SK-N-SH (cell line): ENCODE measurements around the gene RIMS4. TPM values are rescaled to one million over a fixed set of nuclear protein-coding genes. Genes with fewer than 3 reads are reported as not detected.

Experiments
- CTCF ChIA-PET: fragments of 300-600, 350-600 bp; formaldehyde crosslinking; extraction: SDS; loops from one replicate; lab custom pipeline; 2021; lab: Yijun Ruan, JAX
- POLR2A ChIA-PET: fragments of 350-600 bp; sonication (Branson Sonifier 250); formaldehyde crosslinking; extraction: SDS; loops from one replicate; lab custom pipeline; 2020; ENCODE audit warnings: antibody characterized with exemption, inconsistent platforms; lab: Yijun Ruan, JAX
- DNase-seq: peaks from one replicate; pipeline ENCODE4 v3.0.0; 2012
- H2AFZ ChIP-seq: fragments of 200-600 bp; sonication (generic); 2 replicates; pipeline ENCODE4 v1.8.1; 2016; ENCODE audit warnings: antibody characterized with exemption, mild to moderate bottlenecking, low read depth
- H3F3A ChIP-seq: fragments of 200-600 bp; sonication (generic); replicated peaks from 2 replicates; pipeline ENCODE3; 2016; ENCODE audit warnings: antibody characterized with exemption, mild to moderate bottlenecking; ENCODE audit not compliant: insufficient read depth
- H3K27ac ChIP-seq, 2 experiments: fragments of 200-500 bp in 1 of 2; fragments of 200-600 bp in 1 of 2; sonication (Bioruptor generic) in 1 of 2; sonication (generic), shearing (Covaris generic) in 1 of 2; 2 replicates each; pipeline versions ENCODE4 v1.5.1 to v1.6.1; 2014 to 2016; ENCODE audit warnings: low read depth in 2 of 2, inconsistent platforms in 1 of 2, low read length in 1 of 2, mild to moderate bottlenecking in 1 of 2, mixed read lengths in 1 of 2
- H3K27me3 ChIP-seq: fragments of 200-600 bp; sonication (generic), shearing (Covaris generic); 2 replicates; pipeline ENCODE4 v1.6.1; 2016; ENCODE audit warnings: mixed run types; ENCODE audit not compliant: insufficient read depth
- H3K36me3 ChIP-seq, 2 experiments: fragments of 200-500 bp in 1 of 2; fragments of 200-600 bp in 1 of 2; sonication (Bioruptor generic) in 1 of 2; sonication (generic) in 1 of 2; replicated peaks in 1 of 2; 2 replicates each; pipeline versions ENCODE3 to v1.5.1; 2014 to 2016; ENCODE audit warnings: low read length in 1 of 2, mild to moderate bottlenecking in 1 of 2; ENCODE audit not compliant: insufficient read depth in 2 of 2, control insufficient read depth in 1 of 2
- H3K4me1 ChIP-seq, 2 experiments: fragments of 200-500 bp in 1 of 2; fragments of 200-600 bp in 1 of 2; sonication (Bioruptor generic) in 1 of 2; sonication (generic), shearing (Covaris generic) in 1 of 2; 2 replicates each; pipeline versions ENCODE4 v1.5.1 to v1.6.1; 2014 to 2016; ENCODE audit warnings: low read depth in 1 of 2, low read length in 1 of 2, mixed run types in 1 of 2; ENCODE audit not compliant: insufficient read depth in 2 of 2, control insufficient read depth in 1 of 2
- H3K4me2 ChIP-seq: fragments of 200-600 bp; sonication (generic), shearing (Covaris generic); 2 replicates; pipeline ENCODE4 v1.6.1; 2017; ENCODE audit warnings: mixed run types
- H3K4me3 ChIP-seq, 2 experiments: fragments of 200-500 bp in 1 of 2; fragments of 200-600 bp in 1 of 2; sonication (Bioruptor generic) in 1 of 2; sonication (generic), shearing (Covaris generic) in 1 of 2; 2 replicates each; pipeline versions ENCODE4 v1.5.1 to v1.8.1; 2014 to 2016; ENCODE audit warnings: low read depth in 2 of 2, inconsistent platforms in 1 of 2, low read length in 1 of 2, mild to moderate bottlenecking in 1 of 2, mixed read lengths in 1 of 2, moderate library complexity in 1 of 2
- H3K79me2 ChIP-seq: fragments of 200-600 bp; sonication (generic); 2 replicates; pipeline ENCODE4 v1.8.1; 2017; ENCODE audit warnings: mild to moderate bottlenecking; ENCODE audit not compliant: insufficient read depth
- H3K9ac ChIP-seq: fragments of 200-600 bp; sonication (generic); 2 replicates; pipeline ENCODE4 v1.6.1; 2017; ENCODE audit warnings: mixed run types
- H3K9me2 ChIP-seq: fragments of 200-600 bp; sonication (generic); 2 replicates; pipeline ENCODE4 v1.6.1; 2017; ENCODE audit warnings: mixed run types
- H3K9me3 ChIP-seq: fragments of 200-600 bp; sonication (generic); 2 replicates; pipeline ENCODE4 v1.6.1; 2017; ENCODE audit warnings: mixed run types, mild to moderate bottlenecking, moderate library complexity
- H4K20me1 ChIP-seq: fragments of 200-600 bp; sonication (generic); 2 replicates; pipeline ENCODE4 v1.6.1; 2017; ENCODE audit warnings: mild to moderate bottlenecking, mixed run types; ENCODE audit not compliant: insufficient read depth
- CHD2 ChIP-seq: fragments of 150-350 bp; IDR thresholded peaks from 2 replicates; pipeline ENCODE4 v1.6.1; 2018; ENCODE audit warnings: low read length; ENCODE audit not compliant: partially characterized antibody
- EZH2phosphoT487 ChIP-seq: fragments of 200-600 bp; sonication (generic); IDR thresholded peaks from 2 replicates; pipeline ENCODE4 v1.6.1; 2017; ENCODE audit warnings: low read depth, mixed run types, mild to moderate bottlenecking, antibody characterized with exemption, moderate library complexity, borderline replicate concordance
- FOXJ3 ChIP-seq: sonication (generic); formaldehyde crosslinking; IDR thresholded peaks from 2 replicates; pipeline ENCODE4 v1.5.1; 2020; ENCODE audit warnings: mild to moderate bottlenecking, missing genetic modification reagents
- FOXM1 ChIP-seq: IDR thresholded peaks from 2 replicates; pipeline ENCODE4 v1.4.0; 2012; ENCODE audit warnings: low read depth, mild to moderate bottlenecking
- GABPA ChIP-seq: IDR thresholded peaks from 2 replicates; pipeline ENCODE4 v1.4.0; 2012; ENCODE audit warnings: low read depth, mild to moderate bottlenecking
- GATA2 ChIP-seq: sonication (generic); formaldehyde crosslinking; IDR thresholded peaks from 2 replicates; pipeline ENCODE4 v1.5.0; 2020; ENCODE audit warnings: mild to moderate bottlenecking, missing genetic modification reagents
- JUND ChIP-seq: IDR thresholded peaks from 2 replicates; pipeline ENCODE4 v1.4.0; 2012
- NFIC ChIP-seq: IDR thresholded peaks from 2 replicates; pipeline ENCODE4 v1.4.0; 2012; ENCODE audit warnings: borderline replicate concordance
- NRF1 ChIP-seq: IDR thresholded peaks from 2 replicates; pipeline ENCODE4 v1.6.1; 2012; ENCODE audit warnings: low read depth, mild to moderate bottlenecking, low read length
- PBX3 ChIP-seq: IDR thresholded peaks from 2 replicates; pipeline ENCODE4; 2012
- POLR2AphosphoS5 ChIP-seq: IDR thresholded peaks from 2 replicates; pipeline ENCODE4 v1.6.1; 2012; ENCODE audit warnings: low read depth, low read length
- RFX5 ChIP-seq: IDR thresholded peaks from 2 replicates; pipeline ENCODE4 v1.6.1; 2012; ENCODE audit warnings: mild to moderate bottlenecking, improper control_type of control experiment, low read length
- RXRA ChIP-seq: IDR thresholded peaks from 2 replicates; pipeline ENCODE4 v1.4.0; 2012; ENCODE audit warnings: low read depth, mild to moderate bottlenecking, borderline replicate concordance
- SMC3 ChIP-seq: IDR thresholded peaks from 2 replicates; pipeline ENCODE4 v1.6.1; 2012; ENCODE audit warnings: low read depth, low read length, improper control_type of control experiment
- TAF1 ChIP-seq: IDR thresholded peaks from 2 replicates; pipeline ENCODE4 v1.6.1; 2012; ENCODE audit warnings: low read depth, mild to moderate bottlenecking, low read length, moderate library complexity, borderline replicate concordance
- TCF12 ChIP-seq: IDR thresholded peaks from 2 replicates; pipeline ENCODE4 v1.4.0; 2012
- USF1 ChIP-seq: IDR thresholded peaks from 2 replicates; pipeline ENCODE4 v1.4.0; 2012; ENCODE audit warnings: low read depth, borderline replicate concordance
- YY1 ChIP-seq: IDR thresholded peaks from 2 replicates; pipeline ENCODE4 v1.4.0; 2012; ENCODE audit warnings: low read depth, mild to moderate bottlenecking
- WGBS: methylation state at CpG from one replicate; pipeline ENCODE4 v1.1.6; 2017; ENCODE audit warnings: low lambda C conversion rate; 5-methylcytosine and 5-hydroxymethylcytosine counted together
- polyA plus RNA-seq, 3 experiments: library from polyadenylated mRNA; depleted of rRNA; stranded (reverse); fragments of >200 nt; gene quantifications; 2 replicates each; pipeline ENCODE4 v1.2.3, GENCODE V29; 2012
- TF ChIP-seq, protein P1 (sequence below): fragments of 150-350 bp; IDR thresholded peaks from 2 replicates; pipeline ENCODE4 v1.6.1; 2016; ENCODE audit warnings: mild to moderate bottlenecking, low read depth, low read length
- TF ChIP-seq, protein P2 (sequence below): IDR thresholded peaks from 2 replicates; pipeline ENCODE4 v1.4.0; 2012; ENCODE audit warnings: low read depth
- TF ChIP-seq, protein P3 (sequence below): fragments of 200-600 bp; sonication (generic); IDR thresholded peaks from 2 replicates; pipeline ENCODE4 v1.6.1; 2017; ENCODE audit warnings: antibody characterized with exemption, mild to moderate bottlenecking, moderate library complexity

The RIMS4 gene
- polyA plus RNA-seq, 1 of the 3 experiments (the other 2 are of a cell fraction): 0.13 TPM

GRCh38 chr20:44711237-44711636 lies 99.1 kb downstream of the RIMS4 start (continued):
- no peak for TF ChIP-seq PBX3

GRCh38 chr20:44709797-44710196 lies 100.5 kb downstream of the RIMS4 start:
- no peaks in the 10 kb centered on the region for H4K20me1 ChIP-seq
- no peak overlapping the region for H3K4me2 ChIP-seq
- H3K4me1 ChIP-seq: peaks cover 0 to 8% of the 10 kb centered on the region in 2 experiments; a peak in 1 of 4 replicates
- no peaks in the 10 kb centered on the region for H3K36me3 ChIP-seq
- H3K9me2 ChIP-seq: no peaks in the 10 kb centered on the region
- no peak for DNase-seq
- POLR2A ChIA-PET: no interaction called here
- WGBS: 98% methylated on average over 8 of the region's 9 CpGs
- H3K9me3 ChIP-seq: no peaks in the 10 kb centered on the region
- H3K9ac ChIP-seq: no peak overlapping the region
- H3K27ac ChIP-seq: no peak overlapping the region
- no peaks in the 10 kb centered on the region for H3K27me3 ChIP-seq
- H3K4me3 ChIP-seq: no peak overlapping the region
- no peaks in the 10 kb centered on the region for H3F3A ChIP-seq
- TF ChIP-seq JUND (no peak), GATA2 (no peak), EZH2phosphoT487 (no peak), FOXM1 (no peak), RXRA (no peak), FOXJ3 (CRISPR knock-in tag) (no peak), RFX5 (no peak), POLR2AphosphoS5 (no peak), CHD2 (no peak), GABPA (no peak), PBX3 (no peak), TCF12 (no peak), USF1 (no peak), YY1 (no peak)
- CTCF ChIA-PET: no interaction called here
- no peak overlapping the region for H2AFZ ChIP-seq
- H3K79me2 ChIP-seq: no peaks in the 10 kb centered on the region

DNA sequence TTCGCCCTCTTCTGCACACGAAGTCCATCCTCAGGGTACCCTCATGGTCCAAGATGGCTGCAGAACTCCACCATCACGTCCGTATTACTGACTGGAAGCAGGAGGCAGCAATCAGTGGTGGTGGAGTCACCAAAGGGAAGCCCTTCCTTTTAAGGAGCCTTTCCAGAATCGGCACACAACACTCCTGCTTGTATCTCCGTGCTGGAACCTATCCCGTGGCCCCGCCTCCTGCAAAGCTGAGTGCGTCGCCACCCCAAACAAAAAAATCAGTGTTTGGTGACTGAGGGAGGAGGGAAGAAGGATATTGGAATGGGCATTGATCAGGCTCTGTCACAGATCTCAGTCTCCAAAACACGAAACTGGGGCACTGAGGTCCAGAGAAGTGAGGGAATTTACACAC lies 101.0 kb downstream of the RIMS4 start:
- POLR2A ChIA-PET: no interaction called here
- H3K27me3 ChIP-seq: no peaks in the 10 kb centered on the region
- TF ChIP-seq CHD2 (no peak), TAF1 (no peak), NRF1 (no peak), NFIC (no peak), PBX3 (no peak), SMC3 (no peak)
- TF ChIP-seq, protein P1, sequence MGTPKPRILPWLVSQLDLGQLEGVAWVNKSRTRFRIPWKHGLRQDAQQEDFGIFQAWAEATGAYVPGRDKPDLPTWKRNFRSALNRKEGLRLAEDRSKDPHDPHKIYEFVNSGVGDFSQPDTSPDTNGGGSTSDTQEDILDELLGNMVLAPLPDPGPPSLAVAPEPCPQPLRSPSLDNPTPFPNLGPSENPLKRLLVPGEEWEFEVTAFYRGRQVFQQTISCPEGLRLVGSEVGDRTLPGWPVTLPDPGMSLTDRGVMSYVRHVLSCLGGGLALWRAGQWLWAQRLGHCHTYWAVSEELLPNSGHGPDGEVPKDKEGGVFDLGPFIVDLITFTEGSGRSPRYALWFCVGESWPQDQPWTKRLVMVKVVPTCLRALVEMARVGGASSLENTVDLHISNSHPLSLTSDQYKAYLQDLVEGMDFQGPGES: no peak
- TF ChIP-seq, protein P2, sequence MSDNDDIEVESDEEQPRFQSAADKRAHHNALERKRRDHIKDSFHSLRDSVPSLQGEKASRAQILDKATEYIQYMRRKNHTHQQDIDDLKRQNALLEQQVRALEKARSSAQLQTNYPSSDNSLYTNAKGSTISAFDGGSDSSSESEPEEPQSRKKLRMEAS: no peak
- TF ChIP-seq, protein P3, sequence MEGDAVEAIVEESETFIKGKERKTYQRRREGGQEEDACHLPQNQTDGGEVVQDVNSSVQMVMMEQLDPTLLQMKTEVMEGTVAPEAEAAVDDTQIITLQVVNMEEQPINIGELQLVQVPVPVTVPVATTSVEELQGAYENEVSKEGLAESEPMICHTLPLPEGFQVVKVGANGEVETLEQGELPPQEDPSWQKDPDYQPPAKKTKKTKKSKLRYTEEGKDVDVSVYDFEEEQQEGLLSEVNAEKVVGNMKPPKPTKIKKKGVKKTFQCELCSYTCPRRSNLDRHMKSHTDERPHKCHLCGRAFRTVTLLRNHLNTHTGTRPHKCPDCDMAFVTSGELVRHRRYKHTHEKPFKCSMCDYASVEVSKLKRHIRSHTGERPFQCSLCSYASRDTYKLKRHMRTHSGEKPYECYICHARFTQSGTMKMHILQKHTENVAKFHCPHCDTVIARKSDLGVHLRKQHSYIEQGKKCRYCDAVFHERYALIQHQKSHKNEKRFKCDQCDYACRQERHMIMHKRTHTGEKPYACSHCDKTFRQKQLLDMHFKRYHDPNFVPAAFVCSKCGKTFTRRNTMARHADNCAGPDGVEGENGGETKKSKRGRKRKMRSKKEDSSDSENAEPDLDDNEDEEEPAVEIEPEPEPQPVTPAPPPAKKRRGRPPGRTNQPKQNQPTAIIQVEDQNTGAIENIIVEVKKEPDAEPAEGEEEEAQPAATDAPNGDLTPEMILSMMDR: no peak
- TF ChIP-seq, all 33 proteins: peak for 0
- H3K4me3 ChIP-seq: no peak overlapping the region
- no peak overlapping the region for H2AFZ ChIP-seq
- DNase-seq: no peak
- H3K9me3 ChIP-seq: no peaks in the 10 kb centered on the region
- H3K4me1 ChIP-seq: peaks cover 0 to 11% of the 10 kb centered on the region in 2 experiments; a peak in 1 of 4 replicates
- no peaks in the 10 kb centered on the region for H3F3A ChIP-seq
- no peak overlapping the region for H3K4me2 ChIP-seq
- no peaks in the 10 kb centered on the region for H3K79me2 ChIP-seq
- 83% methylated on average over 11 of the region's 11 CpGs for WGBS
- H3K9me2 ChIP-seq: no peaks in the 10 kb centered on the region
- H3K36me3 ChIP-seq: no peaks in the 10 kb centered on the region
- H3K9ac ChIP-seq: no peak overlapping the region
- H4K20me1 ChIP-seq: no peaks in the 10 kb centered on the region
- CTCF ChIA-PET: interaction anchor here (0.6 to 1.7 kb wide), 3 partner anchors 9 to 98 kb away, joined by 3 to 10 read pairs (median 3); no protein-coding TSS in a partner anchor
- H3K27ac ChIP-seq: no peak overlapping the region
